Vagina (tissue), 2 donors: ENCODE data around the gene ZBTB12. TPM values are rescaled to one million over a fixed set of nuclear protein-coding genes. Genes with fewer than 3 reads are reported as not detected.
"Not testable (repeated sequence)": the region's sequence is repeated elsewhere in the genome, so short reads cannot be mapped to it uniquely, and the experiment has no call there.

Source experiments
- DNase-seq, 2 donors: peaks; one replicate each; pipeline ENCODE4 v3.0.0-alpha.2; 2017; ENCODE audit errors: extremely low spot score in 2 of 2
- H3K27ac ChIP-seq: fragments of 200-600 bp; sonication (generic); one replicate; pipeline ENCODE4 v1.5.1; 2019
- H3K27me3 ChIP-seq: fragments of 200-600 bp; sonication (generic); one replicate; pipeline ENCODE4 v1.5.1; 2019
- H3K36me3 ChIP-seq, 2 donors: fragments of 200-600 bp; sonication (generic); one replicate each; pipeline ENCODE4 v1.5.1; 2017 to 2019
- H3K4me1 ChIP-seq: fragments of 200-600 bp; sonication (generic); one replicate; pipeline ENCODE4 v1.5.1; 2019
- H3K4me3 ChIP-seq, 2 donors: fragments of 200-600 bp; sonication (generic); 1 replicate in 1 of 2; 2 replicates in 1 of 2; pipeline ENCODE4 v1.5.1; 2016 to 2019
- H3K9me3 ChIP-seq: fragments of 200-600 bp; sonication (generic); one replicate; pipeline ENCODE4 v1.5.1; 2019
- POLR2A ChIP-seq, 2 donors: fragments of 450-650 bp; IDR thresholded peaks; one replicate each; pipeline ENCODE4 v1.6.1; 2017; ENCODE audit warnings: antibody characterized with exemption in 2 of 2, mild to moderate bottlenecking in 2 of 2, moderate library complexity in 2 of 2
- POLR2AphosphoS5 ChIP-seq, 2 donors: sonication (generic); formaldehyde crosslinking; IDR thresholded peaks; one replicate each; pipeline ENCODE4 v1.9.0; 2017; ENCODE audit warnings: antibody characterized with exemption in 2 of 2, mild to moderate bottlenecking in 2 of 2, low read depth in 1 of 2; ENCODE audit not compliant: insufficient read depth in 1 of 2
- intact Hi-C: fragments of 100-400 bp; cut with DNase I; formaldehyde crosslinking; loops from one replicate; pipeline ENCODE4 v1.15.1; 2023
- total RNA-seq: library from RNA; depleted of rRNA; stranded (reverse); fragments of >200 nt; gene quantifications from one replicate; pipeline ENCODE4 v1.2.3, GENCODE V29; 2016
- TF ChIP-seq, protein P1 (sequence below), 3 experiments: fragments of 450-650 bp in 2 of 3; fragments of 200-600 bp in 1 of 3; sonication (generic) in 1 of 3; IDR thresholded peaks; one replicate each; pipeline ENCODE4 v1.5.1; 2017 to 2019; ENCODE audit warnings: antibody characterized with exemption in 3 of 3, mild to moderate bottlenecking in 2 of 3, moderate library complexity in 2 of 3

Gene ZBTB12
- total RNA-seq, 1 donor from 2014 or later, result 1.7 TPM

DNA sequence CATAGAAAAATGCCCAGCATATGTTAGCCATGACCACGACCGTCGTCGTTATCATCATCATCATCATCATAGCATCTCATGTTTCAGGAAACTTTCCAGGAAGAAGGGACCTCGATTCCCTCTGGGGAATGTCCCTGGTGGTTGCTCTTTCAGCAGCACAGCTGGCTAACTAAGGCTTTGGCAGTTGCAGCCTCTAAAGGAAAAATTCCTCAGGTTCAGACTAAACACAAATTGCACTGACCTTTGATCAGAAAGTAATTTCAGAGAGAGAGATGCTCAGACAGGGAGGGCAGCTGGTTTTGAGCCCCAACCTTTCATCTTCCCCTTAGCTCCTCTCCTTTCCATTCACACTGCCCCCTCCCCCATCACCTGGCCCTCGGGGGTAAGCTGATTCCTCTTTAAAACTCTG, 38.4 kb upstream of the ZBTB12 start:
- no peak overlapping the region for H3K27ac ChIP-seq
- no peaks in the 10 kb centered on the region for H3K9me3 ChIP-seq
- H3K36me3 ChIP-seq, result no peaks in the 10 kb centered on the region
- DNase-seq, result no peak
- H3K4me3 ChIP-seq, result no peak overlapping the region
- intact Hi-C loops, result no loop called here
- peaks cover 7% of the 10 kb centered on the region for H3K4me1 ChIP-seq
- no peaks in the 10 kb centered on the region for H3K27me3 ChIP-seq
- TF ChIP-seq POLR2AphosphoS5 (IDR thresholded peaks at IDR 0.05; ENCODE audit: insufficient read depth in 1 of 2, low read depth in 1 of 2) (no peak), POLR2A (IDR thresholded peaks at IDR 0.05) (no peak)
- TF ChIP-seq, protein P1, sequence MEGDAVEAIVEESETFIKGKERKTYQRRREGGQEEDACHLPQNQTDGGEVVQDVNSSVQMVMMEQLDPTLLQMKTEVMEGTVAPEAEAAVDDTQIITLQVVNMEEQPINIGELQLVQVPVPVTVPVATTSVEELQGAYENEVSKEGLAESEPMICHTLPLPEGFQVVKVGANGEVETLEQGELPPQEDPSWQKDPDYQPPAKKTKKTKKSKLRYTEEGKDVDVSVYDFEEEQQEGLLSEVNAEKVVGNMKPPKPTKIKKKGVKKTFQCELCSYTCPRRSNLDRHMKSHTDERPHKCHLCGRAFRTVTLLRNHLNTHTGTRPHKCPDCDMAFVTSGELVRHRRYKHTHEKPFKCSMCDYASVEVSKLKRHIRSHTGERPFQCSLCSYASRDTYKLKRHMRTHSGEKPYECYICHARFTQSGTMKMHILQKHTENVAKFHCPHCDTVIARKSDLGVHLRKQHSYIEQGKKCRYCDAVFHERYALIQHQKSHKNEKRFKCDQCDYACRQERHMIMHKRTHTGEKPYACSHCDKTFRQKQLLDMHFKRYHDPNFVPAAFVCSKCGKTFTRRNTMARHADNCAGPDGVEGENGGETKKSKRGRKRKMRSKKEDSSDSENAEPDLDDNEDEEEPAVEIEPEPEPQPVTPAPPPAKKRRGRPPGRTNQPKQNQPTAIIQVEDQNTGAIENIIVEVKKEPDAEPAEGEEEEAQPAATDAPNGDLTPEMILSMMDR (IDR thresholded peaks at IDR 0.05), result no peak

DNA sequence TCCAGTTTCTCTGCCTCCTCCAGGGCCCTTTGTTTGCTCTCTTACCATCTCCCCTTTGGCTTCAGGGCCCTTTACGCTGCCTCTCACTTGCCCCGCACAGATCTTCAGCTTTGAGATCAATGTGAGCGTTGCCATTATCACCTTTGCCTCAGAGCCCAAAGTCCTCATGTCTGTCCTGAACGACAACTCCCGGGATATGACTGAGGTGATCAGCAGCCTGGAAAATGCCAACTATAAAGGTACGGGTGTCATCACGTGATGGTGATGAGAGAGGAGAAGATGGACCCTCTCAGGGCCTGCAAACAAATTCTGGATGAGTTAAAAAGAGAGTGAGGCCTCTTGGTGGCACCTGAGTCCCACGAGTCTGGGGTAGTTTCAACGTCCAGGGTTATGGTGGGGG, 33.9 kb upstream of the ZBTB12 start:
- H3K4me1 ChIP-seq, result no peaks in the 10 kb centered on the region
- TF ChIP-seq, protein P1 (IDR thresholded peaks at IDR 0.05), result no peak
- TF ChIP-seq POLR2AphosphoS5 (IDR thresholded peaks at IDR 0.05; ENCODE audit: insufficient read depth in 1 of 2, low read depth in 1 of 2), result no peak
- no peak for DNase-seq
- H3K27me3 ChIP-seq, result no peaks in the 10 kb centered on the region
- intact Hi-C loops, result no loop called here
- H3K4me3 ChIP-seq, result no peak overlapping the region
- H3K9me3 ChIP-seq, result no peaks in the 10 kb centered on the region
- H3K27ac ChIP-seq, result no peak overlapping the region
- H3K36me3 ChIP-seq, result no peaks in the 10 kb centered on the region

DNA sequence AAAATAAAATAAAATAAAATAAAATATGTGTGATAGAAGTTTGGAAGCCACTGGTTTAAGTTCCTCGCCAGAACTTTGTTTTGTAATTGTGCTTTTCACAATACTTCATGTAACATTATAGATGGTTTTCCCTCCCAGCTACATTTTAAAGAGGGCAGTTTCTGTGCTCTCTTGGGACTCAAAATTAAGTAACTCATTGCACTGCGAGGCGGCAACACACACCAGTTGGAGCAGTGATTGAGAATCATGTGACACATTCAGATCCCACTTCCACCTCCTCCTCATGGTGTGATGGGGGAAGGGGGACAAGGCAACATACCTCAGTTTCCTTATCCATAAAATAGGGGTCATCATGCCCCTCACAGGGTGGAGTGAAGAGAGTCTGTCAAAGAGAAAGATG, 33.1 kb upstream of the ZBTB12 start:
- H3K9me3 ChIP-seq, result no peaks in the 10 kb centered on the region

DNA sequence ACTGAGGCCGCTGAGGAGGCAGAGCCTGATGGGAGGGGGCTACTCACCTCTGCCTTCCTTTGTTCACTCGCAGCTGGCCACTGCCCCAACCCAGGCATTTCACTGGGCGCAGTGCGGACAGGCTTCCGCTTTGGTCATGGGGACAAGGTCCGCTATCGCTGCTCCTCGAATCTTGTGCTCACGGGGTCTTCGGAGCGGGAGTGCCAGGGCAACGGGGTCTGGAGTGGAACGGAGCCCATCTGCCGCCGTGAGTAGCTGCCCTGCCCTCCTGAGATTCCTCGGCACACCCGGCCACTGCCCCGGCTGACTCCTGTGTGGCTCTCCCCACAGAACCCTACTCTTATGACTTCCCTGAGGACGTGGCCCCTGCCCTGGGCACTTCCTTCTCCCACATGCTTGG, 31.7 kb upstream of the ZBTB12 start:
- no peaks in the 10 kb centered on the region for H3K27me3 ChIP-seq
- no peaks in the 10 kb centered on the region for H3K9me3 ChIP-seq
- no peak overlapping the region for H3K27ac ChIP-seq
- TF ChIP-seq POLR2A (IDR thresholded peaks at IDR 0.05) (no peak), POLR2AphosphoS5 (IDR thresholded peaks at IDR 0.05; ENCODE audit: insufficient read depth in 1 of 2, low read depth in 1 of 2) (no peak)
- TF ChIP-seq, protein P1 (IDR thresholded peaks at IDR 0.05), result no peak
- H3K4me1 ChIP-seq, result no peaks in the 10 kb centered on the region
- no peak for DNase-seq
- H3K36me3 ChIP-seq, result no peaks in the 10 kb centered on the region
- no peak overlapping the region for H3K4me3 ChIP-seq
- intact Hi-C loops, result no loop called here

More for the DNA sequence above, 33.1 kb upstream of the ZBTB12 start:
- Histone ChIP-seq H3K27me3 (no peaks in the 10 kb centered on the region), H3K36me3 (no peaks in the 10 kb centered on the region), H3K4me1 (no peaks in the 10 kb centered on the region), H3K4me3 (no peak overlapping the region), H3K27ac (no peak overlapping the region)
- intact Hi-C loops, result no loop called here
- TF ChIP-seq, protein P1 (IDR thresholded peaks at IDR 0.05), result no peak
- TF ChIP-seq POLR2A (IDR thresholded peaks at IDR 0.05), result no peak
- TF ChIP-seq POLR2AphosphoS5 (IDR thresholded peaks at IDR 0.05; ENCODE audit: insufficient read depth in 1 of 2, low read depth in 1 of 2), result no peak
- DNase-seq, result no peak

DNA sequence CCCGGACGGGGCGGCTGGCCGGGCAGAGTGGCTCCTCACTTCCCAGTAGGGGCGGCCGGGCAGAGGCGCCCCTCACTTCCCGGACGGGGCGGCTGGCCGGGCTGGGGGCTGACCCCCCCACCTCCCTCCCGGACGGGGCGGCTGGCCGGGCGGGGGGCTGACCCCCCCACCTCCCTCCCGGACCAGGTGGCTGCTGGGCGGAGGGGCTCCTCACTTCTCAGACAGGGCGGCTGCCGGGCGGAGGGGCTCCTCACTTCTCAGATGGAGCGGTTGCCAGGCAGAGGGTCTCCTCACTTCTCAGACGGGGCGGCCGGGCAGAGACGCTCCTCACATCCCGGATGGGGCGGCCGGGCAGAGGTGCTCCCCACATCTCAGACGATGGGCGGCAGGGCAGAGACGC, 30.3 kb upstream of the ZBTB12 start:
- H3K27ac ChIP-seq, H3K27me3 ChIP-seq, H3K4me1 ChIP-seq, H3K9me3 ChIP-seq, H3K4me3 ChIP-seq, intact Hi-C loops, H3K36me3 ChIP-seq, DNase-seq: not testable (repeated sequence)

DNA sequence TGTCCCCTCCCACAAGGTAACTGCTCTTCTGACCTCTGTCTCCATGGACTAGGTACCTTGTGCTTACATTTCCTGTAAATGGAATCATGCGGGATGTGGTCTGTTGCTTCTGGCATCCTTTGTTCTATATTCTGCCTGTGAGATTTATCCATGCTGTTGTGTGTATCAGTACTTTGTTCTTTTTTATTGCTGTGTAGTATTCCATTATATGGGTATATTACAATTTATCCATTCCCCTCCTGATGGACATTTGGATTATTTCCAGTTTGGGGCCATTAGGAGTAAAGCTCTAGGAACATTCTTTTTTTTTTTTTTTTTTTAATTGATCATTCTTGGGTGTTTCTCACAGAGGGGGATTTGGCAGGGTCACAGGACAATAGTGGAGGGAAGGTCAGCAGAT, 29.1 kb upstream of the ZBTB12 start:
- Histone ChIP-seq H3K27ac (no peak overlapping the region), H3K27me3 (no peaks in the 10 kb centered on the region)

More for the DNA sequence above, 29.1 kb upstream of the ZBTB12 start:
- H3K36me3 ChIP-seq, result no peaks in the 10 kb centered on the region
- TF ChIP-seq POLR2A (IDR thresholded peaks at IDR 0.05), result no peak
- TF ChIP-seq POLR2AphosphoS5 (IDR thresholded peaks at IDR 0.05; ENCODE audit: insufficient read depth in 1 of 2, low read depth in 1 of 2), result no peak
- TF ChIP-seq, protein P1 (IDR thresholded peaks at IDR 0.05), result no peak
- H3K4me3 ChIP-seq, result no peak overlapping the region
- peaks cover 6% of the 10 kb centered on the region for H3K4me1 ChIP-seq
- DNase-seq, result no peak
- no peaks in the 10 kb centered on the region for H3K9me3 ChIP-seq
- intact Hi-C loops, result no loop called here
